ENCODE measurements around the gene NELL2.

- TF ChIP-seq EZH2 (IDR thresholded peaks at IDR 0.05; ENCODE audit: borderline replicate concordance, low read length) (no peak), CTCF (conservative IDR thresholded peaks at IDR 0.05 in 1 of 2, IDR thresholded peaks at IDR 0.05 in 1 of 2; ENCODE audit: extremely low read depth in 1 of 2, insufficient read depth in 1 of 2, low read depth in 1 of 2, low read length in 2 of 2) (no peak)
Observed at GRCh38 chr12:44550377-44550776, 325.7 kb downstream of the NELL2 start.
